ENCODE data around the gene PCDHA10.
"Not testable (repeated sequence)": the region's sequence is repeated elsewhere in the genome, so short reads cannot be mapped to it uniquely, and the experiment has no call there.

PCDHA10 gene

GRCh38 chr5:140840978-140841962 is 14.4 kb upstream of the PCDHA10 start, which contains the start of gene PCDHA8:
Gene PCDHA8, plus strand, starts transcription at chr5:140841187. Its CDS starts 135 bp downstream, at chr5:140841322.
- DNase-seq (ENCODE audit: low read depth in 2 of 2, low spot score in 1 of 2) = no peak

- no peak for DNase-seq (ENCODE audit: low read depth in 2 of 2, low spot score in 1 of 2)
These were observed 12.6 kb upstream of the PCDHA10 start for GRCh38 chr5:140842798-140843733.

- DNase-seq (ENCODE audit: low read depth in 2 of 2, low spot score in 1 of 2) = not testable (repeated sequence)
These were observed 7.3 kb upstream of the PCDHA10 start, which contains the start of gene PCDHA9 for GRCh38 chr5:140848139-140849102. Gene PCDHA9, plus strand, starts transcription at chr5:140848382. Its CDS starts 114 bp downstream, at chr5:140848496.

- not testable (repeated sequence) for DNase-seq (ENCODE audit: low read depth in 2 of 2, low spot score in 1 of 2)
These were observed 5.7 kb upstream of the PCDHA10 start for GRCh38 chr5:140849831-140850634.

- no peak for DNase-seq (ENCODE audit: low read depth in 2 of 2, low spot score in 1 of 2)
These were observed 1.7 kb downstream of the PCDHA10 start for GRCh38 chr5:140857177-140857986.

- DNase-seq (ENCODE audit: low read depth in 2 of 2, low spot score in 1 of 2) = no peak
These were observed 2.2 kb downstream of the PCDHA10 start for GRCh38 chr5:140857987-140858240.

- DNase-seq (ENCODE audit: low read depth in 2 of 2, low spot score in 1 of 2) = no peak
These were observed 7.0 kb downstream of the PCDHA10 start for GRCh38 chr5:140862441-140863295.

- DNase-seq (ENCODE audit: low read depth in 2 of 2, low spot score in 1 of 2) = no peak
These were observed 13.2 kb downstream of the PCDHA10 start, which contains the start of gene PCDHA11 for GRCh38 chr5:140868721-140869554. Gene PCDHA11, plus strand, starts transcription at chr5:140868957. Its CDS starts 147 bp downstream, at chr5:140869104.

- DNase-seq (ENCODE audit: low read depth in 2 of 2, low spot score in 1 of 2) = no peak
These were observed 13.8 kb downstream of the PCDHA10 start for GRCh38 chr5:140869555-140869886.

GRCh38 chr5:140870221-140871201 is 14.8 kb downstream of the PCDHA10 start:
- DNase-seq (ENCODE audit: low read depth in 2 of 2, low spot score in 1 of 2) = no peak

GRCh38 chr5:140875085-140876065 is 19.7 kb downstream of the PCDHA10 start, which contains the start of gene PCDHA12:
Gene PCDHA12, plus strand, starts transcription at chr5:140875308. Its CDS starts 165 bp downstream, at chr5:140875473.
- DNase-seq (ENCODE audit: low read depth in 2 of 2, low spot score in 1 of 2) = no peak

GRCh38 chr5:140876541-140877261 is 21.0 kb downstream of the PCDHA10 start:
- DNase-seq (ENCODE audit: low read depth in 2 of 2, low spot score in 1 of 2) = not testable (repeated sequence)

GRCh38 chr5:140877262-140877581 is 21.5 kb downstream of the PCDHA10 start:
- no peak for DNase-seq (ENCODE audit: low read depth in 2 of 2, low spot score in 1 of 2)
